Skeletal muscle satellite cell (primary cell): ENCODE measurements around the gene CELSR3.
A peak's percentile ranks its signal among the peaks of the same experiment; 100 is the strongest.

ENCODE experiments used
- H3K27me3 ChIP-seq: 2 replicates; pipeline ENCODE4 v1.7.0; 2013; ENCODE audit warnings: low read length; ENCODE audit not compliant: control insufficient read depth, insufficient read depth
- H3K36me3 ChIP-seq: 2 replicates; pipeline ENCODE4 v1.7.0; 2013; ENCODE audit warnings: mild to moderate bottlenecking, control low read depth, low read length; ENCODE audit not compliant: insufficient read depth
- H3K4me1 ChIP-seq: 2 replicates; pipeline ENCODE4 v1.7.0; 2013; ENCODE audit warnings: low read length; ENCODE audit not compliant: control insufficient read depth, insufficient read depth
- H3K4me2 ChIP-seq: 2 replicates; pipeline ENCODE4 v1.7.0; 2013; ENCODE audit warnings: mild to moderate bottlenecking, low read length
- H3K4me3 ChIP-seq: 2 replicates; pipeline ENCODE4 v1.7.0; 2013; ENCODE audit warnings: low read length
- H3K9ac ChIP-seq: 2 replicates; pipeline ENCODE4 v1.7.0; 2013; ENCODE audit warnings: mild to moderate bottlenecking, low read depth, low read length, moderate library complexity
- H3K9me3 ChIP-seq: replicated peaks from 2 replicates; pipeline ENCODE4 v1.7.0; 2013; ENCODE audit warnings: mild to moderate bottlenecking, control low read depth, low read length

The CELSR3 gene

GRCh38 chr3:48607519-48607918 is 55.2 kb downstream of the CELSR3 start:
- no peaks in the 10 kb centered on the region for H3K9me3 ChIP-seq
- peak overlapping the region; percentile 96 for H3K4me2 ChIP-seq
- no peak overlapping the region for H3K4me3 ChIP-seq
- no peak overlapping the region for H3K9ac ChIP-seq
- peaks cover 13% of the 10 kb centered on the region for H3K4me1 ChIP-seq
- H3K36me3 ChIP-seq, result peaks cover 50% of the 10 kb centered on the region
- H3K27me3 ChIP-seq, result no peaks in the 10 kb centered on the region

- H3K4me1 ChIP-seq, result peaks cover 27% of the 10 kb centered on the region
- H3K36me3 ChIP-seq, result peaks cover 92% of the 10 kb centered on the region
- H3K9ac ChIP-seq, result no peak overlapping the region
- H3K4me2 ChIP-seq, result no peak overlapping the region
- no peaks in the 10 kb centered on the region for H3K9me3 ChIP-seq
- no peaks in the 10 kb centered on the region for H3K27me3 ChIP-seq
- no peak overlapping the region for H3K4me3 ChIP-seq
These were observed 61.1 kb downstream of the CELSR3 start for GRCh38 chr3:48601622-48601994.

GRCh38 chr3:48600711-48601621 is 61.7 kb downstream of the CELSR3 start:
- no peak overlapping the region for H3K9ac ChIP-seq

GRCh38 chr3:48599509-48600285 is 63.0 kb downstream of the CELSR3 start:
- Histone ChIP-seq H3K36me3 (peaks cover 75% of the 10 kb centered on the region), H3K9ac (no peak overlapping the region), H3K4me2 (no peak overlapping the region)

More at GRCh38 chr3:48600711-48601621, 61.7 kb downstream of the CELSR3 start:
- Histone ChIP-seq H3K4me1 (peaks cover 33% of the 10 kb centered on the region), H3K27me3 (no peaks in the 10 kb centered on the region), H3K9me3 (no peaks in the 10 kb centered on the region), H3K4me3 (no peak overlapping the region), H3K36me3 (peaks cover 88% of the 10 kb centered on the region), H3K4me2 (no peak overlapping the region)

GRCh38 chr3:48599077-48599501 is 63.6 kb downstream of the CELSR3 start:
- peak overlapping the region; percentile 36 for H3K4me2 ChIP-seq

More at GRCh38 chr3:48599509-48600285, 63.0 kb downstream of the CELSR3 start:
- Histone ChIP-seq H3K9me3 (no peaks in the 10 kb centered on the region), H3K27me3 (no peaks in the 10 kb centered on the region), H3K4me3 (no peak overlapping the region), H3K4me1 (peaks cover 46% of the 10 kb centered on the region)

GRCh38 chr3:48598323-48599076 is 64.2 kb downstream of the CELSR3 start:
- peaks cover 53% of the 10 kb centered on the region for H3K4me1 ChIP-seq
- H3K36me3 ChIP-seq, result peaks cover 63% of the 10 kb centered on the region

More at GRCh38 chr3:48599077-48599501, 63.6 kb downstream of the CELSR3 start:
- Histone ChIP-seq H3K27me3 (no peaks in the 10 kb centered on the region), H3K36me3 (peaks cover 69% of the 10 kb centered on the region), H3K9me3 (no peaks in the 10 kb centered on the region), H3K4me1 (peaks cover 52% of the 10 kb centered on the region), H3K9ac (peak overlapping the region; percentile 22), H3K4me3 (peak overlapping the region; percentile 8)

GRCh38 chr3:48597408-48597800 is 65.3 kb downstream of the CELSR3 start:
- Histone ChIP-seq H3K9ac (no peak overlapping the region), H3K4me1 (peaks cover 53% of the 10 kb centered on the region), H3K36me3 (peaks cover 56% of the 10 kb centered on the region), H3K4me3 (no peak overlapping the region), H3K4me2 (no peak overlapping the region), H3K9me3 (no peaks in the 10 kb centered on the region), H3K27me3 (no peaks in the 10 kb centered on the region)

More at GRCh38 chr3:48598323-48599076, 64.2 kb downstream of the CELSR3 start:
- Histone ChIP-seq H3K27me3 (no peaks in the 10 kb centered on the region), H3K9me3 (no peaks in the 10 kb centered on the region), H3K4me2 (peak overlapping the region; percentile 36), H3K9ac (peak overlapping the region; percentile 22), H3K4me3 (peak overlapping the region; percentile 8)

- peaks cover 53% of the 10 kb centered on the region for H3K4me1 ChIP-seq
- peaks cover 53% of the 10 kb centered on the region for H3K36me3 ChIP-seq
- H3K9ac ChIP-seq, result no peak overlapping the region
These were observed 65.8 kb downstream of the CELSR3 start for GRCh38 chr3:48596676-48597407.

GRCh38 chr3:48596157-48596556 is 66.5 kb downstream of the CELSR3 start:
- Histone ChIP-seq H3K4me2 (peak overlapping the region; percentile 92), H3K27me3 (no peaks in the 10 kb centered on the region), H3K36me3 (peaks cover 46% of the 10 kb centered on the region), H3K9ac (peak overlapping the region; percentile 1), H3K4me3 (no peak overlapping the region), H3K9me3 (no peaks in the 10 kb centered on the region), H3K4me1 (peaks cover 53% of the 10 kb centered on the region)

More at GRCh38 chr3:48596676-48597407, 65.8 kb downstream of the CELSR3 start:
- no peaks in the 10 kb centered on the region for H3K27me3 ChIP-seq
- no peak overlapping the region for H3K4me2 ChIP-seq
- no peak overlapping the region for H3K4me3 ChIP-seq
- no peaks in the 10 kb centered on the region for H3K9me3 ChIP-seq

GRCh38 chr3:48595526-48596121 is 67.1 kb downstream of the CELSR3 start:
- peaks cover 41% of the 10 kb centered on the region for H3K36me3 ChIP-seq
- peak overlapping the region; percentile 1 for H3K9ac ChIP-seq
- H3K27me3 ChIP-seq, result no peaks in the 10 kb centered on the region
- H3K4me3 ChIP-seq, result peak overlapping the region; percentile 66
- peak overlapping the region; percentile 92 for H3K4me2 ChIP-seq
- H3K4me1 ChIP-seq, result peaks cover 53% of the 10 kb centered on the region
- H3K9me3 ChIP-seq, result no peaks in the 10 kb centered on the region
